HG03097 (cell line): ENCODE results near the gene SPATA13.
A peak's percentile ranks its signal among the peaks of the same experiment; 100 is the strongest.
"Not testable (repeated sequence)": the region's sequence is repeated elsewhere in the genome, so short reads cannot be mapped to it uniquely, and the experiment has no call there.

Experiments
- ATAC-seq: cut with Tn5 transposase; IDR thresholded peaks from one replicate; pipeline ENCODE4 v1.9.1; 2021; ENCODE audit not compliant: unreplicated experiment, low FRiP score

Gene SPATA13

DNA sequence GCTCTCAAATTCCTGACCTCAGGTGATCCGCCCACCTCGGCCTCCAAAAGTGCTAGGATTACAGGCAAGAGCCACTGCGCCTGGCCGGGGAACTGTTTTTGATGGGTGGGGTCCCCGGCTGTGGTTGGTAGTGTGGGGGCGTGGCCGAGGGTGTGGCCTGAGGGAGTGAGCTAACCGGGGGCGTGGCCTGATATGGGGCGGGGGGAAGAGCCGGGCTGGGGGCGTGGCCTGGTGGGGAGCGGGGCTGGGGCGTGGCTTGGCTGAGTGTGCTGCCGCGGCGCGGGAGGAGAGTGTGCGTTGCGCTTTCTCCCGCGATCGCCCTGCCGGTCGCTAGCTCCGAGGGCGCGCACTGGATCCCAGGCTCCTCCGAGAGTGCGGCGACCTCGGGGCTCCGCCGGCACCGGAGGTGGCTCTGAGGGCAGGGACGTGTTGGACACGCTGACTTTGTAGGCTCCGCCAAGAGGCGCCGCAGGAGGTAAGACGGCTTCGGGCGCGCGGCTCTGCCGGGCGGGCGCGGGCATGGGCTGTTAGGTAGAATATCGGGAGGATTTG, at the start of gene SPATA13:
Gene SPATA13, plus strand, starts transcription at position 263 of the 552 bp plus-strand sequence. CDS start 62,210 bp downstream, outside the sequence.
- peak; percentile 57 for ATAC-seq

GRCh38 chr13:24112791-24113190, 47.7 kb upstream of the SPATA13 start:
- no peak for ATAC-seq

GRCh38 chr13:24115671-24116070, 44.8 kb upstream of the SPATA13 start:
- ATAC-seq = no peak

DNA sequence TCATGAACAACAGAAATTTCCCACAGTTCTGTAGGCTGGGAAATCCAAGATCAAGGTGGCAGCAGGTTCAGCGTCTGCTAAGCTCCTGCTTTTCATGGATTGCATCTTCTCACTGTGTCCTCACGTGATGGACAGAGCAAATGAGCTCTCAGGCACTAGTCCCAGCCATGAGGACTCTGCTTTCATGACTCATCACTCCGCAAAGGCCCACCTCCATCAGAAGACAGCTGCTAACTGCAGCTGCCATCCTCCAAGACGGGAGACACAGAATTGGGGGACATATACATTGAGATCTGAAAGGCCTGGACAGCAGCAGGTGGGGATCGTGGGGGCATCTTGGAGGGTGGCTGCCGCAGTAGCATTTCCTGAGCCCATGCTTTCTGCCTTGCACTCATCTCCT, 44.4 kb upstream of the SPATA13 start:
- ATAC-seq = no peak

GRCh38 chr13:24118576-24118975, 41.9 kb upstream of the SPATA13 start:
- no peak for ATAC-seq

DNA sequence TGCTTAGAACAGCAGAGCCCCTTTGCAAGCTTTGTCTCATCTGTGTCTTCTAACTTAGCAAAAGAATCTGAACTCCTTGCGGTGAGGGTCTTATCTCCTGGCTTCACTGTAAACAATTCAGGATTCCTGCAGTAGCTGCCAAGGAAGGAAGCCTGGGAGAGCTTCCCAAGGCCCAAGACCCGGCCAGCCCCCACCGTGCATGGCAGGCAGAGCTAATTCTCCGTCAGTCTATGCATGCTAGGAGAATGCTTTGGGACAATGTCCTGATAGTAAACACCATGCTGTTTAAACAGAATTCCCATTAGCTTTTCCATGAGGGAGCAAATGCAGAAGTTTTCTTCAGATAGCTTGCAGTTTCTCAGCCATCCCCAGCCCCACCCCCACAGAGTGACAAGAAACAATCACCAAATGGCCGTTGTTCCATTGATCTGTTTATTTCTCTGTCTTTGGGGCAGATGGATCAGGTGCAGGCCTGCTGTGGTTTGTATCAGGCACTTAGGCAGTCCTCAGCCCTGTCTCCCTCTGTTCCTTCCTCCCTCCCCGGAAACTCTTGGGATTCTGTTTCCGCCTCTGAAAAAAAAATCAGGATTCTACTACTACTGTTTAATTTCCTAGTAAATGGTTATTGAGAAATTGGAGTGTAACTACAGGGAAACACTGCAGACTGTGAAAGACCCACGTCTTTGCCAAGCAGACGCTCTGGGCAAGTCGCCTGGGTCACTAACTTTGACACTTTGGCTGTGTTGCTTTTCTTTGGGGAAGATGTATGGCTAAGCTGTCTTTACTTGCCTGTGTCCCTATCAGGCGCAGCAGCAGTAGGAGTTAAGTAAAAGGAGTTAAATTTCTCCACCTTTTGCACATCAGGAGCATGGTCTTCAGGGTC, 40.7 kb upstream of the SPATA13 start:
- ATAC-seq = no peak

DNA sequence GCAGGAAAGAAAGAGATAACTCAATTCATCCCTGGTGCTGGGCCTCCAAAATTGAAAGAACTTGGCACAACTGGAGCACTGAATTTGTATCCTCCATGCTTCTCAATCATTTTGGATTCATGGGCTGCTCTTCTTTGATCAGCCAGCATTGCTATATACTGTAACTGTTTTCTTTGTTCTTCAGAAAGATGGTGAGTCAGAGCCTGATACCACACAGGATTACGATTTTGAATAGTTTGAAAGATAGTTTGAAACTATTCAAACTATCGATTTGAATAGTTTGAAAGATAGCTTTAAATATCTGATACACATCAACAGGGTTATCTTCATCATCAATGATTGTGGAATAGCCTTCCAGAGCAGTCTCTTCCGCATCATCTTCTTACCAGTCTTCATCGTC, 38.5 kb upstream of the SPATA13 start:
- ATAC-seq = not testable (repeated sequence)

- no peak for ATAC-seq
These were observed 38.0 kb upstream of the SPATA13 start for GRCh38 chr13:24122569-24122968.

DNA sequence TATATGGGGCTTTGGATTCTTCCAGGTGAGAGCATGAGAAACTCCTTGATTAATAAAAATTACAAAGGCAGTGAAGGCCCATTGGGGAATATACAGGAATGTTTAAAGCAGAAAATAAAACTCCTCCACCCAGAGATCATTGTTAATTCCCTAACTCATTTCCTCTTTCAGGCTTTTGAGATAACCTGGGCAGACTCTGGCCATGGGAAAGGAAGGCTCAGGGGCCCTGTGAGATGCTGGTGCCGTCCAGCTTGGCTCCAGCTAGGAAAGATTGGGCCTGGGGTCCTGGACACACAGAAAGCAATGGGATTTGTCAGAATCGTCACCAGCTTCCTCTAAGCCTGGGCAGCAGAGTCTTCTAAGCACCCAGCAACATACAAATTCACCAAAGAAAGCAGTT, 36.8 kb upstream of the SPATA13 start:
- ATAC-seq = no peak

- ATAC-seq = peak; percentile 91
These were observed 35.6 kb upstream of the SPATA13 start for GRCh38 chr13:24124789-24125476.

- ATAC-seq = peak; percentile 48
These were observed 33.3 kb upstream of the SPATA13 start for GRCh38 chr13:24127116-24127631.

GRCh38 chr13:24128112-24128511, 32.4 kb upstream of the SPATA13 start:
- no peak for ATAC-seq

DNA sequence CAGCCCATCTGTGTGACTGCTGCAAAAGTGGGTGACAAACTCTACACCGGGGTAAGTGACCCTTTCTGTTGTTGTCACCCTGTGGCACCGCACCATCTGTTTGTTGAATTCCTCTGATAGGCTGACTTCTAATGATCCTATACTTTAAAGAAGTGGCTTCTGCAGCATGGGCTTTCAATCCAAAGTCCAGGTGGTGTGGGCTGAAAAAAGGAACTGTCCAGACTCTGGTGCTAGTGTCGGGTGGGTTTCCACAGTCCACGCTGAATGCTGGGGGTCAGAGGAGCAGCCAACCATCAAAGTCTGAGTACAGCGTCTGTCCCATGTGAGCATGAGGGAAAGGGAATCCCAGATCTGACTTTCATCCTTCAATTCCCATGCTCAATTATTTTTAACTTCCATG, 31.6 kb upstream of the SPATA13 start:
- no peak for ATAC-seq

GRCh38 chr13:24129914-24130774, 30.4 kb upstream of the SPATA13 start:
- ATAC-seq = no peak

DNA sequence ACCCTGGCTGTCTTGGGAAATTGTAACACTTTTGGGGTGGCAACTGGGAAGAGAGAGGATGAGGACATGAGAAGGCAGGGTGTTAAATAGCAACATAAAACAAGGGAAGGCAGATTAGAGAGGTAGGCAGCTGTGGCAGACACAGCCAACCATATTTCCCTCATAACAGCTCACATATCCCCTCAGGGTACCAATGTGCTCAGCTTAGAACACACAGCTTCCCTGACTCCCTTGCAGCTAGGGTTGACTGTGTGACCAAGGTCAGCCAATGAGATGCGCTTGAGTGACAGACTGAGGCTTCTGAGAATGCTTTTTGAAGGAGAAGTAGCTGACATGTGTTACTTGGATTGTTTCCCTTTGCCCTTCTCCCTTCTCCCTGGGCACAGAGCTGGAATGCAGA, 28.8 kb upstream of the SPATA13 start:
- ATAC-seq = no peak

DNA sequence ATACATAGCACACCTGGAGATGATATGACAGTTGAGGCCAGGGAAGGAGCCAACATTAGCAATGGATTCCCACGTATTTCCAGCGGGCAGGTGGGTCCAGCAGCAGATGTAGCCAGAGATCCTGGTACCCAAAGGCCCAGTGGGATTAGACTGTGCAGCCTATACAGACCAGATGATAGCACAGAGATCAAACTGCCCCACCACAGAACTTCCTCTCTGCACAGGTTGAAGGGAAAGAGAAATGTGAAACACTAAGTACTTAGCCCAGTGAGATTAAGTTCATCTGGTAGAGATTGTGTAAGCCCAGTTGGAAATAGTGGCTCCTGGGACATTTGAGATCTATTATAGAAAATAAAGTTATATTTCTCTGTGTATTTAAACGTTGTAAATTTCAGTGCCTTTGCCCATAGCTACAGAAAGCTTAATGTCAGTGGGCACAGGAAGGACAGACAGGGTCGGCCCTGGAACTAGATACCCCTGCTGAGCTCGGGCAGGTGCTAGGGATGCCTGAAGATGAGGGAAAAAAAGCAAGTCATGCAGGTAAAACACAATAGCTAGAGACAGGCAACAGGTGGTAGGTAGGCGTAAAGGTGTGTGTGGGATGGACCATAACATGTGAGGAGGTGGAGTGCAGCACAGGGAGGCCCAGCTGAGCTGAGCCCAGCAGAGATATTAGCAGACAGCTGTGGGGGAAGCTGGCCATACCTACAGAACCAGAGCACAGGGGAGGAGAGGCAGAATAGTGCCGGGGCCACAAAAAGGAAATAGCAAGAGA, 27.3 kb upstream of the SPATA13 start:
- ATAC-seq = no peak

- no peak for ATAC-seq
These were observed 26.3 kb upstream of the SPATA13 start for GRCh38 chr13:24134231-24134630.

GRCh38 chr13:24134757-24135156, 25.8 kb upstream of the SPATA13 start:
- ATAC-seq = no peak

DNA sequence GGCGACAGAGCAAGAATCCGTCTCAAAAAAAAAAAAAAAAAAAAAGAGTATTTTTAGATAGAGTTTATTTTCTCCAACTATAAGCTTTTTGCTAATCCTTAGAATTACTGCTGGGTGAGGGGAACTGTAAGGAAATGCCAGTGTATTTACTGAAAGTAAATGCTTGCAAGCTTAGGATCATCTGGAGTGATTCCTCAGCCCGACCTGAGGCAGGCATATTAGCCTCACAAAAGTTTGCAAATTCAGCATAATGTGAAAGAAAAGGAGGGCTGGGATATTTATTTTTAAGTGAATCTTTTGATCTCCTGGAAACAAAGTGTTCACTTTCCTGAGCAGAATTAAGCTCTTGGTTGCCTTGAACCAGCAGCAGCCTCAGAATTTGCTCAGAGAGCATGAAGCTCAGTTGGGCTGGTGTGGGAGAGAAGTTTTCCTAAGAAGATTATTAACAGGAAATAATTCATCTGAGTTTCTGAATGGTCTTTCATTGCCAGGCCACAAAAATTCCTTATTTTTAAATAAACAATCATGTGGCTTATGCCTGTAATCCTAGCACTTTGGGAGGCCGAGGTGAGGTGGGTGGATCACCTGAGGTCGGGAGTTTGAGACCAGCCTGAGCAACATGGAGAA, 24.7 kb upstream of the SPATA13 start:
- no peak for ATAC-seq
